ENCODE data around the gene DGKI. TPM values are rescaled to one million over a fixed set of nuclear protein-coding genes. Genes with fewer than 3 reads are reported as not detected.

DGKI gene
- total and polyA plus RNA-seq, 9 of the 15 experiments (the other 6 are each of a cell fraction or from before 2014, with no cell fraction given), result 0.11 to 0.54 (median 0.15) TPM; not detected in 5

GRCh38 chr7:137771679-137772078 lies 75.1 kb downstream of the DGKI start:
- ChIA-PET POLR2A (no interaction called here), CTCF (ENCODE audit: low intra/inter-chr PET ratio) (no interaction called here)
- in situ Hi-C loops (cut with MboI), result no loop called here
- Histone ChIP-seq H2AFZ (ENCODE audit: low read depth, low read length) (no peak overlapping the region), H3K27ac (ENCODE audit: extremely low read depth, low read depth, low read length) (no peak overlapping the region), H3K27me3 (ENCODE audit: control insufficient read depth in 2 of 2, insufficient read depth in 2 of 2, low read length in 2 of 2) (peaks cover 6 to 15% of the 10 kb centered on the region in 2 experiments), H3K9ac (ENCODE audit: insufficient read depth in 1 of 2, low read depth in 2 of 2, low read length in 2 of 2) (no peak overlapping the region), H3K79me2 (ENCODE audit: control insufficient read depth, insufficient read depth, low read length) (no peaks in the 10 kb centered on the region), H3K36me3 (ENCODE audit: control insufficient read depth, insufficient read depth, low read length) (no peaks in the 10 kb centered on the region), H3K4me3 (no peak overlapping the region), H3K9me1 (ENCODE audit: control insufficient read depth, insufficient read depth, low read length) (no peaks in the 10 kb centered on the region), H3K4me2 (ENCODE audit: insufficient read depth, low read length) (no peak overlapping the region), H3K4me1 (replicated peaks in 1 of 2; ENCODE audit: control insufficient read depth in 2 of 2, insufficient read depth in 2 of 2, low read length in 2 of 2) (no peaks in the 10 kb centered on the region), H4K20me1 (replicated peaks; ENCODE audit: control insufficient read depth, insufficient read depth, low read length) (no peaks in the 10 kb centered on the region), H3K9me3 (replicated peaks; ENCODE audit: control insufficient read depth, insufficient read depth, low read depth, low read length) (no peaks in the 10 kb centered on the region)
- WGBS (ENCODE audit: insufficient coverage, low coverage, missing lambda C conversion rate), result 1% methylated on average over 7 of the region's 7 CpGs
- intact Hi-C loops (cut with micrococcal nuclease), result no loop called here
- BruUV-seq (replicated peaks), result no TSS peak
- ATAC-seq, result no peak
- no peak for DNase-seq (ENCODE audit: extremely low read depth in 1 of 4, low spot score in 3 of 4)
- FAIRE-seq, result no peak
- TF ChIP-seq SPI1 (IDR thresholded peaks at IDR 0.05; ENCODE audit: borderline replicate concordance, low read depth, low read length) (no peak), KAT2B (IDR thresholded peaks at IDR 0.05; ENCODE audit: low read depth, low read length) (no peak), EGR1 (conservative IDR thresholded peaks at IDR 0.05) (no peak), ETV6 (IDR thresholded peaks at IDR 0.05; ENCODE audit: borderline replicate concordance in 1 of 2, low read depth in 2 of 2, low read length in 1 of 2) (no peak), ETV6 (CRISPR knock-in tag; IDR thresholded peaks at IDR 0.05; ENCODE audit: borderline replicate concordance) (no peak), ZNF449 (CRISPR knock-in tag; IDR thresholded peaks at IDR 0.05) (no peak), ATF2 (CRISPR knock-in tag; IDR thresholded peaks at IDR 0.05) (no peak), SFPQ (IDR thresholded peaks at IDR 0.05; ENCODE audit: low read depth, low read length) (no peak), ZFPM2 (CRISPR knock-in tag; IDR thresholded peaks at IDR 0.05) (no peak), ZNF445 (CRISPR knock-in tag; IDR thresholded peaks at IDR 0.05; ENCODE audit: low read depth) (no peak), ZBTB2 (IDR thresholded peaks at IDR 0.05) (no peak), ID3 (CRISPR knock-in tag; IDR thresholded peaks at IDR 0.05) (no peak), ID3 (tag; IDR thresholded peaks at IDR 0.05) (no peak), PTBP1 (IDR thresholded peaks at IDR 0.05; ENCODE audit: low read depth, low read length) (no peak), JUND (IDR thresholded peaks at IDR 0.05; ENCODE audit: borderline replicate concordance, low read depth, low read length) (no peak), JUND (tag; IDR thresholded peaks at IDR 0.05; ENCODE audit: borderline replicate concordance, low read depth, low read length) (no peak), ZNF717 (CRISPR knock-in tag; IDR thresholded peaks at IDR 0.05) (no peak)
